Measurements from ENCODE around the gene NCOA5.

Gene NCOA5

DNA sequence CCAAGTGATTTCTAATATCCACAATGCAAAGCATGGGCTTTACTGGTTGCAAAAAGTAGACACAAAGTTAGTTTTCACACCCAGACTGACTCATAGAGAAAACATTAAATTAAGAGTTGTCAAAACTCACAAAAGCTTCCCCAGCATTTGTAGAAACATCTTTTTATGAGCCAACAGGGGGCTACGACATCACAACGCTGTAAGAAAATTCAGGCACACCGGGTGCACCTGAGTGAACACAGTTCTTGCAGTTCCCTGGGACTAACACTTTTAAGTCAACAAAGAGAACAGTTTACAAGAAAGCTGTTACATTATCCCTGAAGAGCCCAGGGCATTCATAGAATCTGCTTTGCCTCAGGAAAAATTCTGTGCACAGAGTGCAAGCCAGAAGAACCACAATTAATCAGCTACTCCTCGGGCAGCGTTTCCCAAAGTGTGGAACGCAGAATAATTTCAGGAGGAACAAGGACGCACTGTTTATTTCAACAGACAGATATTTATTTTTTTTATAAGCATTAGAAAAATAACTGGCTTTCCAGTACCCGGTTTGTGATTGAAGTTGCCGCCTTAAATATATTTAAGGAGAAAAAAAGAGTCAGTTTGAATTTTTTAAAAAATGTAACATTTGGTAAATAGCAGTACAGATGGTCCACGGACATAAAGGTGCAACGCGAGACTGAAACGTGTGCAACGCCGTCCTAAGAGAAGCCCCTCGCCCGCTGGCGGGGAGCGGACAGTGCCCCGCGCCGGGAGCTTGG, 1.2 kb downstream of the NCOA5 start:
- no peak for DNase-seq

DNA sequence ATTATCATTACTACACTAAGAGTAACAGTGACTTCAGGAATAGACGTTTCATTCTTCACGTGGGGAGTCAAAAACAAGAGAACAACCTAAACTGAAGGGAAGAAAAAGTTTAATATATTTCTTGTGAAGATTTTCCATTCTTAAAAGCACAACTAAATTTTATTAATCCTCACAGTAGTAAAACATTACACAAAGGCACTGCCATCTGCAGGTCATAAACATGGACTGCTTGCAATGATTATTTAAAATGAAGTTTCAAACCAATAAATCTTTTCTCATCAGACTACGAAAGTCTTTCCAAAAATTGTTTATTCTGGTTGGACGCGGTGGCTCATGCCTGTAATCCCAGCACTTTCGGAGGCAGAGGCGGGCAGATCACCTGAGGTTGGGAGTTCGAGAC, 2.6 kb downstream of the NCOA5 start:
- DNase-seq = no peak

- no peak for DNase-seq
Observed at GRCh38 chr20:46085179-46085851, 4.4 kb downstream of the NCOA5 start.

DNA sequence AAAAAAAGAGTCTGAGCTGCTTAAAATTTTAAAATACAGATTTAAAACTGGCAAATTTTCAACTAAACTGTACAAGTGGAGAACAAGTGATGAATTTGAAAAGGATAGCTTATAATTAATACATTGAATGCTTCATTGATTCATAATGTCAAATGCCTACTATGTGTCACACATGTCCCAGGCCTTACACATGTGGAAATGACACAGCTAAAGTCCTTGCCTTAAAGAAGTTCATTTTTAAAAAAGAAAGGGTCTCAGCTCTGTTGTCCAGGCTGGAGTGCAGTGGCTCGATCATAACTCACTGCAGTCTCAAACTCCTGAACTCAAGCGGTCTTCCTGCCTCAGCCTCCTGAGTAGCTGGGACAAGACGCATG, 5.0 kb downstream of the NCOA5 start:
- no peak for DNase-seq

DNA sequence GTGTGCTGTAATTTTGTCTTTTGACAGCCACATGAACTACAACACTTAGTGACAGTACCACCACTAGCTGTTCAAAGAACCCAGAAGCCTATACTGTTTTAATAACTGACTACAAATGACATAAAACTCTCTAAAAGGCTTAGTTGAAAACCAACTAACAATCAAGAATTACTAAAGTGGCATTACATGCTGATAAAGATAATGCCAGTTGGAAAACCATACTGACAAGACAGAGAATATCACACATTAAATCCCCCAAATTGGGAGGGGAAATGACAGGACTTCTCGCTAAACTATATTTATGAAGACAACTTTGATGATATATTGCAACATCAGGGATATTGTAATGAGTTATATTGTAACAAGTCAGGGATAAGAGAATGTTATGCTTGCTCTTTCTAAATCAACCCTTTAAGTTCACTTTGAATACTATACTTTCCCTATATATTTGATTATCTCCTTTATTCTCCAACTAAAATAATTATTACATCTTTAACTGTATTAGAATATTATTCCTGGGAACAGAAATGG, 6.2 kb downstream of the NCOA5 start:
- no peak for DNase-seq

DNA sequence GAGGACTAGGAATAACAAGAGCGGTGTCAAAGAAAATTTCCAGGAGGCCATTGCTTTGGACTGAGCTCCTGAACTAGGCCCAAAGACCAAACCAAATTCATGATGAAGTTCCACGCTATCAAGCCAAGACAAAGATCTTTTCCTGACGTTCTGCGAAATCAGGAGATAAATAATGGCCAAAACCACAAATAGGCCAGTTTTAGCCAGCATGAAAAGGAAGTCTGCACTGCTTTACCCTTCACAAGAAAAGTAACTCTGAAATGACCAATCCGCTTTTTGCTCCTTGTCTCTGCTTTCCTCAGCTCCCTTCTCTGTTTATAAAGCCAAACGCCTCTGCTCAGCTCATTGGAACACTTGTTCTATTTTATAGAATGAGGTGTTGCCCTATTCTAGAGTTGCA, 6.7 kb downstream of the NCOA5 start:
- DNase-seq = no peak

DNA sequence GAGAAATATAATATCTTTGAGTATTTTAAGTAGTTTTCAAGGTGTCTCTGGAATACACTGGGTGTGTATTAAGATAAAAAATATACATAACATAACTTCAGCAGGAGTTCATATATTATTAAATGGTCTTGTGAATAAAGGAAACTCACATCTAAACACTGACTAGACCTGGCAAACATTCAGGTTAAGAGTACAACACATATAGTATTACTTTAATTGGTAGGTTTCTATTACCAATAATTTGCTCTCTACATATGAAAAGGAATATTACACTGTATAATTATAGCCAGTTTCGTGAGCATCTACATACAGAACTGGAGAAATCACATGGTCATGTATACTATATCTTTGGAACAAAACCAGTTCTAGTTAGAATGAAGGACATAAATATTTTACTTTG, 8.7 kb downstream of the NCOA5 start:
- DNase-seq = no peak

GRCh38 chr20:46078954-46079353, 10.8 kb downstream of the NCOA5 start:
- DNase-seq = no peak

- DNase-seq = no peak
Observed at GRCh38 chr20:46077642-46078305, 12.0 kb downstream of the NCOA5 start.

DNA sequence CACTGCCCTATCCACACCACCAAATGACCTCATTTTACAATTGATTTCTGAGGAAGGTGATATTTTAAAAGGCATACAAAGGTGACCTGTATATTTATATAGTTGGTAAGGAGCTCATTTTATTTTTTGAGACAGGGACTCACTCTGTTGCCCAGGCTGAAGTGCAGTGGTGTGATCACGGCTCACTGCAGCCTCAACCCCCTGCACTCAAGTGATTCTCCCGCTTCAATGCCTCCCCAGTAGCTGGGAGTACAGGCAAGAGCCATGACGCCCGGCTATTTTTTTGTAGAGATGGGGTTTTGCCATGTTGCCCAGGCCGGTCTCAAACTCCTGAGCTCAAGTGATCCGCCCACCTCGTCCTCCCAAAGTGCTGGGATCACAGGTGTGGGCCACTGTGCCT, 13.0 kb downstream of the NCOA5 start:
- DNase-seq = no peak

GRCh38 chr20:46074006-46074405, 15.8 kb downstream of the NCOA5 start:
- DNase-seq = no peak

DNA sequence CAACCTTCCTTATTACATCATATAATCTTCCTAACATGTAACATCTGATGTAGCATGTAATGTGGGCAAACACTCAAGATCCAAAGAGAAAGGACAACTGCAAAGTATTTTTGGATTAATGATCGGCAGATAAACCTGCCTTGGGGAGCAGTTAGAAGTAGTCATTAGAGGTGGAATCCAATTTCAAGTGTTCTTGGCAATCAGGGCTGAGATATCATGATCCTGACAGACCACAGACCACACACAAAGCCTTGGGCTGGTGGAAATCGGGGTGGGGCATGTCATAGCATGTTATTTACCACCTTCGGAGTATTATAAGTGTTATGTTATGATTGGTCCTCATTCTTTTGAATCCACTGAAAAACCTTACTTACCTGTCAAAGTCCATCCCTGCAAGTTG, 16.3 kb downstream of the NCOA5 start:
- no peak for DNase-seq

- DNase-seq = no peak
Observed at GRCh38 chr20:46073024-46073423, 16.7 kb downstream of the NCOA5 start.

DNA sequence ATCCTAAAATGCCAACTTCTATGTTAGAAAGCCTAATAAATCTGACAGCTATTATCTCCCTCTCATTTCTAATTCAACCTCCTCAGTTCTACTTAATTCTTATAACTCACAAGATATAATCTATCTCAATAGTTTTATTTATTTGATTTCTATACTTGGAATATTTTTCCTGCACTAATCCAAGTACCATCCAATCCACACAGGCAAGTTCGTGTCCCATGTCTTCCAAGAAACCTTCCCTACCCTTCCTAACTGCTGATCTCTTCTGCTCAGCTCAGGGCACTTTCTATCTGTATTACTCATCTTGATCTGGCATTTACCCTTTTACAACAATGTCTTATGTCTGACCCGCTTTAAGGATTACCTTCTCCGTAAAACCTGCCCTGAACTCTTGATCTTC, 18.2 kb downstream of the NCOA5 start:
- DNase-seq = no peak

GRCh38 chr20:46070215-46070900, 19.4 kb downstream of the NCOA5 start:
- DNase-seq = no peak

DNA sequence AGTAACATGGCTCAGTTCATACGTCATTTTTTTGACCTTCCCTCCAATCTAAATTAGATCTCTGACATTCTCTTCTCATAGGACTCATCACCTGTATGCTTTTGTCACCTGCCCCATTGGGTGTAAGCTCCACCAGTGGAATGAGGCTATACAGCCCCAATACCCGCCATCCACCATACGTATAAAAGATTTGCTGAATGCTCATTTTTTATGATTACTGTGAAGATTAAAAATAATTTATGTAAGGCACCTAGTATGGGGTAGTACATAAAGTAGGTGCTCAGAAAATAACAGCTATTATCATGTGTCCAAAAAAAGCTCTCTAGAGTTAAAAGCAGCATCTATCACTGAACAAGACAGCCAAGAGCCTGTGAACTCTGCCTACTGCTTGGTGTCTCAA, 24.1 kb downstream of the NCOA5 start:
- DNase-seq = no peak

DNA sequence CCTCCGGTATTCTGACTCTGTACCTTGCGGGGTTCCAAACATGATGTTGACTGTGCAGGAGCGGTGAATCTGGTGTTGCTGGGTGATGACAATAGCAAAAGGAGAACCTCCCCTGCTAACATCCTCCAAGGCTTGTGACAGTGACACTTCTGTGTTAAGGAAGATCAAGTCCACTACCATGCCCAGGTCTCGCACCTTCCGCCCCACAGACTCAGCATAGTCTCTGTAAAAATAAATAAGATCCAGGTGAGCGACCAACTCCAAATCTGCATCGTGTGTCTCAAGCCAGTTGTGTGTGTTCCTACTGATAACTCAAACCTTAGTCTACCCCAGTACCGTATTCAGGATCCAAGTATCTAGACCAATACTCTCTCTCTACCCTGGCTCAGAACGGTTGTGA, 24.8 kb downstream of the NCOA5 start:
- no peak for DNase-seq

GRCh38 chr20:46063652-46064054, 26.1 kb downstream of the NCOA5 start:
- no peak for DNase-seq

DNA sequence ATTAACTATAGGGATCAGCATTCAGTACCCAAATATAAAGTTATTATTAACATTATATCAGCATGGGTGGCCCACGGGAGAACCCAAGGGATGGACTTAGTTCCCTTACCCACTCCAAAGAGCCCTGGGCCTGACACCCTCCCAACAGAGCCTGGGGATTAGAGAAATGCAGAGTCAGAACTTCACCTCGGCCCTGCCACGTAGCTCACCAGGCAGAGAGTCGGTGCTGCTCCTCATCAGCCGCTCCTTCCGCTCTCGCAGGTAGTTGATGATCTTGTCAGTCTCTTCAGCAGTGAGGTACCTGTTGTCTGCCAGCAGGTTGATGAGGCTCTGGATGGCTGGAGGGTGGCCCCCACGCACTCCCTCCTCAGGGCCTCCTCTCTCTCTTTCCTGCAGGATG, 26.6 kb downstream of the NCOA5 start:
- no peak for DNase-seq

- DNase-seq = no peak
Observed at GRCh38 chr20:46062621-46063020, 27.1 kb downstream of the NCOA5 start.

- DNase-seq = no peak
Observed at GRCh38 chr20:46062151-46062550, 27.6 kb downstream of the NCOA5 start.

DNA sequence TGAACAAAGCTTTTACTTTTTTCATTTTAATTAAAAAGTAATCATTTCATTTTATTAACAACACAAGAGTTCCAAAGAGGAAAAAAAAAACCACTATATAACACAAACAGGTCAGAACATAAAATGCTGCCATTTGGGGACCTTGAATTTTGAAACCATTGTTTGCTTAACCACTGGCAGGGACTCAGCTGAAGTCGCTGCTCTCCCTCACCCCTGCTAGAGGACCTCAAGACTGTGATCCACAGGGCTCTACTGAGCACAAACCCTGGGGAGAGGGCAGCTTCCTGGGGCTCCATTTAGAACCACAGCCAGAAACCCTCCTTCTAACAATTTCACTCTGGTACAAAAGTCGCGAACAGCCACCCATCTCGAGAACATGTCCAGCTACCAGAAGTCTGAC, 28.8 kb downstream of the NCOA5 start:
- no peak for DNase-seq

GRCh38 chr20:46060301-46060881, 29.4 kb downstream of the NCOA5 start:
- DNase-seq = no peak
